C4-2B (cell line): ENCODE data around the gene STIM1.
A peak's percentile ranks its signal among the peaks of the same experiment; 100 is the strongest.
"Not testable (repeated sequence)": the region's sequence is repeated elsewhere in the genome, so short reads cannot be mapped to it uniquely, and the experiment has no call there.

Experiments
- H3K27ac ChIP-seq: fragments of 450-650 bp; 2 replicates; pipeline ENCODE4 v1.5.1; 2017
- ZFX ChIP-seq: fragments of 450-650 bp; IDR thresholded peaks from 2 replicates; pipeline ENCODE4 v1.6.1; 2017
- TF ChIP-seq, protein P1 (sequence below): fragments of 450-650 bp; conservative IDR thresholded peaks from 2 replicates; pipeline ENCODE4 v1.5.1; 2017; ENCODE audit warnings: mild to moderate bottlenecking

STIM1 gene

GRCh38 chr11:3854977-3855807 lies at the start of gene STIM1:
STIM1 (plus strand) TSS chr11:3855664; CDS start chr11:3856271, 607 bp downstream.
- peak; percentile 51 for TF ChIP-seq ZFX
- TF ChIP-seq, protein P1, sequence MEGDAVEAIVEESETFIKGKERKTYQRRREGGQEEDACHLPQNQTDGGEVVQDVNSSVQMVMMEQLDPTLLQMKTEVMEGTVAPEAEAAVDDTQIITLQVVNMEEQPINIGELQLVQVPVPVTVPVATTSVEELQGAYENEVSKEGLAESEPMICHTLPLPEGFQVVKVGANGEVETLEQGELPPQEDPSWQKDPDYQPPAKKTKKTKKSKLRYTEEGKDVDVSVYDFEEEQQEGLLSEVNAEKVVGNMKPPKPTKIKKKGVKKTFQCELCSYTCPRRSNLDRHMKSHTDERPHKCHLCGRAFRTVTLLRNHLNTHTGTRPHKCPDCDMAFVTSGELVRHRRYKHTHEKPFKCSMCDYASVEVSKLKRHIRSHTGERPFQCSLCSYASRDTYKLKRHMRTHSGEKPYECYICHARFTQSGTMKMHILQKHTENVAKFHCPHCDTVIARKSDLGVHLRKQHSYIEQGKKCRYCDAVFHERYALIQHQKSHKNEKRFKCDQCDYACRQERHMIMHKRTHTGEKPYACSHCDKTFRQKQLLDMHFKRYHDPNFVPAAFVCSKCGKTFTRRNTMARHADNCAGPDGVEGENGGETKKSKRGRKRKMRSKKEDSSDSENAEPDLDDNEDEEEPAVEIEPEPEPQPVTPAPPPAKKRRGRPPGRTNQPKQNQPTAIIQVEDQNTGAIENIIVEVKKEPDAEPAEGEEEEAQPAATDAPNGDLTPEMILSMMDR: peak; percentile 98
- peak within 1 kb of the TSS; percentile 89 for H3K27ac ChIP-seq

GRCh38 chr11:3807909-3808860 lies 47.3 kb upstream of the STIM1 start, which contains the start of gene PGAP2:
PGAP2 (plus strand) TSS chr11:3808560; CDS start chr11:3811260, 2,700 bp downstream.
- peak within 1 kb of the TSS; percentile 82 for H3K27ac ChIP-seq
- TF ChIP-seq, protein P1: peak; percentile 78
- TF ChIP-seq ZFX: peak; percentile 21; the same call in 1 of the 2 replicates

GRCh38 chr11:3808861-3809623 lies 46.4 kb upstream of the STIM1 start:
- H3K27ac ChIP-seq: peak overlapping the region; percentile 82
- TF ChIP-seq, protein P1: peak; percentile 76
- TF ChIP-seq ZFX: 0 out of 2 replicates have a peak, but pooled peaks have one; percentile 10

DNA sequence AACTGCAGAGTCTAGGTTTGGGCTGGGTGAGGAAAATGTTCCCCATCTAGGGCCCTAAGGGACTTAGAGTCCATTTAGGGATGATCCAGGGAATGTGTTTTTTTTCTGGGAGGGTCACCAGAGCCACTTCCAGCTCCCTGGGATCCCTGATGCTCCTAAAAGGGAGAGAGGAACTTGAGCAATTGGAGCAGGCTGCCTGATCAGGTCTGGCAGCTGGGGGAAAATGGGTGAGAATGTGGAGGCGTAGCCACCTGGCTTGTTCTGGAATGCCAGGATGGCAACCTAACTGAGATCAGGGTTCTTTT lies 45.9 kb upstream of the STIM1 start:
- TF ChIP-seq, protein P1: no peak
- H3K27ac ChIP-seq: no peak overlapping the region; the same call in 1 of the 2 replicates

- no peak for TF ChIP-seq ZFX
- no peak overlapping the region for H3K27ac ChIP-seq
Observed at GRCh38 chr11:3810446-3810845, 45.0 kb upstream of the STIM1 start.

- H3K27ac ChIP-seq: no peak overlapping the region
- TF ChIP-seq, protein P1: no peak
- TF ChIP-seq ZFX: no peak
Observed at GRCh38 chr11:3810951-3811350, 44.5 kb upstream of the STIM1 start.

DNA sequence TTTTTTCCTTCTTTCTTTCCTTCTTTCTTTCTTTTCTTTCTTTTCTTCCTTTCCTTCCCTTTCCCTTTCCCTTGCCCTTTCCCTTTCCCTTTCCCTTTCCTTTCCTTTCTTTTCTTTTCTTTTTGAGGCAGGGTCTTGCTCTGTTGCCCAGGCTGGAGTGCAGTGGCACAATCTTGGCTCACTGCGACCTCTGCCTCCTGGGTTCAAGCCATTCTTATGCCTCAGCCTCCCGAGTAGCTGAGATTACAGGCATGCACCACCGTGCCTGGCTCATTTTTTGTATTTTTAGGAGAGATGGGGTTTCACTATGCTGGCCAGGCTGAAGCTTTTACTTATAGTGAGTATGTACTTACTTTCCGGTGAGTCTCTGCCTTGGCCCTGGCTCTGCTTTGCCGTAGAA lies 40.6 kb upstream of the STIM1 start:
- not testable (repeated sequence) for H3K27ac ChIP-seq
